ENCODE results near the gene DOCK1.

Gene DOCK1

DNA sequence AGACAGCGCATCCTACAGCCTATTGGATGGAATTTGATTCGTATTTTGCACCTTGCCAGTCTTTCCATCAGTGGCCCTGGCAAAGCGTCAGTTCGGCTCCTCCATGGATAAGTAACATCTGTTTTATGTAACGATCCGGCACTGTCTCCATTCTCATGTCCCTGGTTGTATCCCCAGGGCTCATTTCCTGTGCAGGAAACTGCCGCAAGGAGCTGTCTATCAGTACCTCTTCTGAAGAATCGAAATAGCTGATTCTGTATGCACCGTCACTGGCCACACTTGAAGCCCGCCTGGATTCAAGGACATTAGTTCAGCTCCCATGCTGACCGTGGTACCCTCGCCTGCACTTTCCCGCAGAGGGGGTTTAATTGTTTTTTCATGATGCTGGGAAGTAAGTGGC, 590.8 kb downstream of the DOCK1 start:
- DNase-seq (ENCODE audit: low spot score): no peak
- TF ChIP-seq, protein P1, sequence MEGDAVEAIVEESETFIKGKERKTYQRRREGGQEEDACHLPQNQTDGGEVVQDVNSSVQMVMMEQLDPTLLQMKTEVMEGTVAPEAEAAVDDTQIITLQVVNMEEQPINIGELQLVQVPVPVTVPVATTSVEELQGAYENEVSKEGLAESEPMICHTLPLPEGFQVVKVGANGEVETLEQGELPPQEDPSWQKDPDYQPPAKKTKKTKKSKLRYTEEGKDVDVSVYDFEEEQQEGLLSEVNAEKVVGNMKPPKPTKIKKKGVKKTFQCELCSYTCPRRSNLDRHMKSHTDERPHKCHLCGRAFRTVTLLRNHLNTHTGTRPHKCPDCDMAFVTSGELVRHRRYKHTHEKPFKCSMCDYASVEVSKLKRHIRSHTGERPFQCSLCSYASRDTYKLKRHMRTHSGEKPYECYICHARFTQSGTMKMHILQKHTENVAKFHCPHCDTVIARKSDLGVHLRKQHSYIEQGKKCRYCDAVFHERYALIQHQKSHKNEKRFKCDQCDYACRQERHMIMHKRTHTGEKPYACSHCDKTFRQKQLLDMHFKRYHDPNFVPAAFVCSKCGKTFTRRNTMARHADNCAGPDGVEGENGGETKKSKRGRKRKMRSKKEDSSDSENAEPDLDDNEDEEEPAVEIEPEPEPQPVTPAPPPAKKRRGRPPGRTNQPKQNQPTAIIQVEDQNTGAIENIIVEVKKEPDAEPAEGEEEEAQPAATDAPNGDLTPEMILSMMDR (IDR thresholded peaks at IDR 0.05; ENCODE audit: extremely low read depth, missing control alignments): no peak

DNA sequence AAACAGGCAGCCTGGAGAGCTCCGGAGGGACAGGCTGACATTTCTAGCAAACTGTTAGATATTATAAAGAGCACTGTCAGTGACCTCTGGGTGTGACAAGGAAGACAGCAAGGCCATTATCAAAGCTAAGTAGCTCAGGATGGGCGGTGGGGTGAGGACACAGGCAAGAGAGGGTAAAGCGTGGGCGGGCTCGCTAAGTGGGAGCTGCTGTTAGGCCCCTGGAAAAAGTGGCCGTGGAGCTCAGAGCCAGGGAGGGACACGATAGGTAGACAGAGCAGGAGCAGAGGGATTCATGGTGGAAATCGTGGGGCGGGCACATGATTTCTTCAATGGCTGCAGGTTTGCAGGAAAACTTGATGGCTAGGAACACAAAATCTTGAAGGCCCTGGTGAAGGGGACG, 592.5 kb downstream of the DOCK1 start:
- no peak for DNase-seq (ENCODE audit: low spot score)
- TF ChIP-seq, protein P1 (IDR thresholded peaks at IDR 0.05; ENCODE audit: extremely low read depth, missing control alignments): no peak

DNA sequence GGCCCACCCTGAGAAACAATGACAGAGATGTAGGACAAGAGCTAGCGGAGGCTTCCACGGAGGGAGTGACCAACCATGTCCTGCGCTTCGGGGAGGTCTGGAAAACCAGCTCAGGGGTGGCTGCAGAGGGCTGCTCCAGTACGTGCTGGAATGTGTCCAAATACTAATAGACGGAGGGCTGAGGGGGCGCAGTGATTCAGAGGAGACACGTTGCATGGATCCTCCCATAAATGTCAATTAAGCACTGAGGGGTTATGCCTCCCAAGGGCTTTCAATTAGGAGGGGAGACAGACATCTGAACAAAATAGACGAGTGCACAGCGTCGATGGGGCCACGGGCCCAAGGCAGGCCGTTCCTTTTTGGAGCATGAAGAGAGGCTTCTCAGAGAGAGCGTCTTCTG, 592.9 kb downstream of the DOCK1 start:
- TF ChIP-seq, protein P1 (IDR thresholded peaks at IDR 0.05; ENCODE audit: extremely low read depth, missing control alignments): no peak
- no peak for DNase-seq (ENCODE audit: low spot score)

DNA sequence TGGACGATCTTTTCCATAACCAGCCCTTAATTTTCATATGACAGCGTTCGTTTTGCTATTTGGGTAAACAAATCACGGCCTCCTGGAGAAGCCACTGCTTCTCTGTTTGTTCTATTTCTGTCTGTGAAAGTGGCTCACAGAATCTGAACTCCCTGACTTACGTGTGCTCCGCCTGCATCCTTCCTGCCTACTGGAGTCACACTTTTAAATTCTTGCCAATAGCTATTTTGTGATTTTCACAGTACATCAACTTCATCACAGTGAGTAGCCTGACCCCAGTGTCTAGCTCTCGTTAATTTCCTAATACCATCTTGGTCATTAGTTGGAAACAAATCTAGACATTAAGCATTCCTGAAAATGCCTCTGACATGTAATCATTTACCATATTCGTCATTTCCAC, 594.9 kb downstream of the DOCK1 start:
- TF ChIP-seq, protein P1 (IDR thresholded peaks at IDR 0.05; ENCODE audit: extremely low read depth, missing control alignments): no peak
- no peak for DNase-seq (ENCODE audit: low spot score)
